HG03565 (cell line): ENCODE results near the gene TTC28.
"Not testable (repeated sequence)": the region's sequence is repeated elsewhere in the genome, so short reads cannot be mapped to it uniquely, and the experiment has no call there.

Experiments used
- ATAC-seq: cut with Tn5 transposase; IDR thresholded peaks from one replicate; pipeline ENCODE4 v1.9.1; 2021; ENCODE audit warnings: mild to moderate bottlenecking, moderate library complexity; ENCODE audit not compliant: unreplicated experiment

Gene TTC28

DNA sequence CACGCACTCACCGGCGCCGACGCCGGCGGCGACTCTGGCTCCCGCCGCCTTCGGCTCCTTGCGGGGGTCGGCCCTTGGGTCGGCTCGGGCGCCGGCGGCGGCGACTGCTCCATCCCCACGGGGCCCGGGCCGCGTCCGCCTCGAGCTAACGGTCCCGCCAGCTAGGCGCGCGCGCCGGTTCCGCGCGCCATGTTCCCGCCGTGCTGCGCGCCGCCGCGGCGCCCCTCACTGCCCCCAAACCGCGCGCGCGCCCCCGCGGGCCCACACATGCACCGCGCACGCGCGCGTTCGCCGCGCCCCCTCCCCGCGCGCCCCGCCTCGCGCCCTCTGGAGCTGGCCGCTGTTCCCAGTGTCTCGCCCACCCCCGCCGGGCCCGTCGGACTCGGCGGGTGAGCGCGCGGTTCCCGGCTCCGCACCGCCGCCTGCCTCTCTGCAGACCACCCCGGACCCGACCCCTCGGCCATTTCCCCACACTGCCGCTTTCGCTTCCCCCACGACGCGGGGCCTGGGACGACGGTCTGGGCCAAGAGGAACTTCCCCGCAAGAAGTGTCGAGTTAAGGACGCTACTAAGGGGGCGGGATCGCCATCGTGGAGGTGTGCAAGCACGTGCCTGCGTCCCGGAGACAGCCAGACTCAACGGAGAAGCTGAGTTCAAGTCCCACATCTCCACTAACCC, at the start of gene TTC28:
Gene TTC28 (minus strand): TSS at position 230 of the 677 bp plus-strand sequence. CDS start 117 bp downstream, at position 113.
- ATAC-seq: not testable (repeated sequence)

DNA sequence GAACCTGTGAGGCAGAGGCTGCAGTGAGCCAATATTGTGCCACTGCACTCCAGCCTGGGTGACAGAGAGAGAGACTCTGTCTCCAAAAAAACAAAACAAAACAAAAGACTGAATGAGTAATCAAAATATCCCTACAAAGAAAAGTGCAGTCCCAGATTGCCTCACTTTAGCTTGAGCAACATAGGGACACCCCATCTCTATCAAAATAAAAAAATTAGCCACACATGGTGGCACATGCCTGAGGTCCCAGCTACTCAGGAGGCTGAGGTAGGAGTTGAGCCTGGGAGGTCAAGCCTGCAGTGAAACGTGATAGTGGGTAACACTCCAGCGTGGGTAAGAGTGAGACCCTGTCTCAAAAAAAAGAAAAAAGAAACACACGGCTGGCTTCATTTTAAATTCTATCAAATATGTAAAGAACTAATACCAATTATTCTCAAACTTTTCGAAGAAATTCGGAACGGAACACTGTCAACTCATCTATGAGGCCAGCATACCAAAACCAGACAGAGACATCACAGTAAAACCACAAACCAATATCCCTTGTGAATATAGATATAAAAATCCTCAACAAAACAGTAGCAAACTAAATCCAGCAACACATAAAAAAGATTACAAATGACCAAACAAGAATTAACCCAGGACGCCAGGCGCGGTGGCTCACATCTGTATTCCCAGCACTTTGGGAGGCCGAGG, 49.1 kb upstream of the TTC28 start:
- no peak for ATAC-seq

DNA sequence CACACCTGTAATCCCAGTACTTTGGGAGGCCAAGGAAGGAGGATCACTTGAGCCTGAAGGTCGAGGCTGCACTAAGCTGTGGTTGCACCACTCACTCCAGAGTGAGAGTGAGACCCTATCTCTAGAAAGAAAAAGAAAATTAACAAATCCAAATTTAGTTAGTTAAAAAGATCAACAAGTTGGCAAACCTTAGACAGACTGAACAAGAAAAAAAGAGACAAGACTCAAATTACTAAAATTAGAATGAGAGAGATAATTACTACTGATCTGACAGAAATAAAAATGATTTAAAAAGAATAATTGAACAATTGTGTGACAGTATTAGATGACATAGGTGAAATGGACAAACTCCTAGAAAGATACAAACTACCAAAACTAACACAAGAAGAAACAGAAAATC, 48.4 kb upstream of the TTC28 start:
- no peak for ATAC-seq

DNA sequence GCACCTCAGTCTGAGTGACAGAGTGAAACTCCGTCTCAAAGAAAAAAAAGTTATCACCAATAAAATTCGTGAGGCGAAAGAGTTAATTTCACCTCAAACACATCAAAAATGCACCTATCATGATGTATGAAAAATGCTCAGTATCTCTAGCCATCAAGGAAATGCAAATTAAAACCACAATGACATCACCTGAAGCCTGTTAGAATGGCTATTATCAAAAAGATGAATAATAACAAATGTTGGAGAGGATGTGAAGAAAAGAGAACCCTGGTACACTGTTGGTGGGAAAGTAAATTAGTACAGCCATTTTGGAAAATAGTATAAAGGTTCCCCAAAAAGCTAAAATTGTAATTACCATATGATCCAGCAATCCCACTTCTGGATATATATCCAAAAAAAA, 38.4 kb upstream of the TTC28 start:
- ATAC-seq: no peak

DNA sequence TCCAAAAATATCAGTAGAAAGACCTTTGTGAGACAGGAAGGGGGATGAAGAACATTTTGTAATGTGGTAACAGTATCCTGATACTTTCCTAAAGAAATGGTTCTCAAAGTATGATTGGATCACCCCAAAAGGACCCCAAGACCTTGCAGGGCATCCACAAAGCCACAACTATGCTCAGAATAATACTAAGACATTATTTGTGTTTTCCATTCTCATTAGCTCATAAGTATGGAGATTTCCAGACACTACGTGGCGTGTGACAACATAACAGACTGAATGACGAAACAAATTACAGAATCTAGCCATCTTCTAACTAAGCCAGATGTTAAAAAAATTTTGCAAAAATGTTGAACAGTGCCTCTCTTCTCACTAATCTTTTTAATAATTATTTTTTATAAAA, 37.0 kb upstream of the TTC28 start:
- ATAC-seq: no peak

DNA sequence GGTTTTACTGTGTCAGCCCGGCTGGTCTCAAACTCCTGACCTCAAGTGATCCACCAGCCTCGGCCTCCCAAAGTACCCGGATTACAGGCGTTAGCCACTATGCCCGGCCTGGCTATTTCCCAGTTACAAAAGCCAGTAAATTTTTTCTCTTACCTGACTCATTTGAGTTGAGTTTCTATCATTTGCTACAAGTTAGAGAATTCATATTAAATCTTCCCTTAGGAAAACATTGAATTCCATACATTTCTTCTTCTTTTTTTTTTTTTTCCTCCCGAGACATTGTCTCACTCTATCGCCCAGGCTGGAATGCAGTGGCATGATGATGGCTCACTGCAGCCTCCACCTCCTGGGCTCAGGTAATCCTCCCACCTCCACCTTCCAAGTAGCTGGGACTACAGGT, 36.0 kb upstream of the TTC28 start:
- no peak for ATAC-seq

DNA sequence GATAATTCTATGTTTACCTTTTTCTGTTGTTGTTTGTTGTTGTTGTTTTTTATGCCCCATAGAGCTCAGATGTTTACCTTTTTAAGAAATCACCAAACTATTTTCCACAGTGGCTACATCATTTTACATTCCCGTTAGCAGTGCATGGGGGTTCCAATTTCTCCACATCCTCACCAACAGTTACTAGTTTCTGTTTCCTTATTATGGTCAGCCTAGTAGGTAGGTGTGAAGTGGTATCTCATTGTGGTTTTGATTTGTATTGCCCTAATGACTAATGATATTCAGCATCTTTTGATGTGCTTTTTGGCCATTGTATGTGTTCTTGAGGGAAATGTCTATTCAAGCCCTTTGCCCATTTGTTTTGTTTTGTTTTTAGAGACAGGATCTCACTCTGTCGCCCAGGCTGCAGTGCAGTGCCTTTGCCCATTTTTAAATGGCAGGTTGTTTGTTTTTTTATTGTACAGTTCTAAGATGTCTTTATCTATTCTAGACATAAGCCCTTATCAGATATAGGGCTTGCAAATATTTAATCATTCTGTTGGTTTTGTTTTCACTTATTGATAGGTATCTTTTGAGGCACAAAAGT, 34.5 kb upstream of the TTC28 start:
- ATAC-seq: no peak

DNA sequence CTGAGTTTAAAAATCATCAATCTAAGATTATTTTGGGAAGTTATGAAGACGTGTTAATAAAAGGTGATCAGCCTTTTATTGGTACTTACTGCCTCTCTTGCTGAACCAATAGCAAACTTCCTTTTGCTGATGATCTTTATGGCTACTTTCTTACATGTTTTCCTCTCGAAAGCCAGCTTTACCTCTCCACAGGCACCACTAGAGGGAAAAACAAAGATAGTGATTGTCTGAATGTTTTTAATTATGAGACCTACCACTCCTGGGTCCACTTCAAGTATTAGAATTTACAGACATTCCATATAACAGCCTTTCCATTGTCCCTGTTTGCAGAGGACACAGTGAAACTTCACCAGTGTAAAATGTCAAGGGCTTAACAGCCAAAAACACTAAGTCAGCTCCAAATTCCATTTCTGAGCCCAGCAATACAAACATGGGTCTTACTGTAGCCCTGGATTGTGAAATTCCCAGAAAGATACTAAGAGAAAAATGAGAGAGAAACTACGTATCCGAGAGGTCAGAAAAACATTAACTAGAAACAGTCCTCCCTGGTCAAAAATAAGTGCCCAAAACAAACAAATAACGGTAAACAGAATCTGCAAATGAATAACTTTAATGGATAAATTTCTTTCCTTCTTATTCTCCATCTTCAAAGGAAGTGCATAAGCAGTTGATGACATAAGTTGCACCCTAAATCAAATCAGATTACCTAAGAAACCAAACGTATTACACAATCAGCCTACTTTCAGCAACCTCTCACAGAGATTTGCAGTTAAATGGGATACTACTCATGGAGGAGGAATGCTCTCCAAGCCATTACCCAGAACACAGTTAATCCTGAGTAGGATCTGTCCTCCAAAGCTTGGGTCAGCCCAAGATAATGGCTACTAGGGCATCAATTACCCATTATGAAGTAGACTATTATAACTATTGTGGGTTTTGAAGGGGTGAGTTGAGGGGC, 32.5 kb upstream of the TTC28 start:
- ATAC-seq: no peak

DNA sequence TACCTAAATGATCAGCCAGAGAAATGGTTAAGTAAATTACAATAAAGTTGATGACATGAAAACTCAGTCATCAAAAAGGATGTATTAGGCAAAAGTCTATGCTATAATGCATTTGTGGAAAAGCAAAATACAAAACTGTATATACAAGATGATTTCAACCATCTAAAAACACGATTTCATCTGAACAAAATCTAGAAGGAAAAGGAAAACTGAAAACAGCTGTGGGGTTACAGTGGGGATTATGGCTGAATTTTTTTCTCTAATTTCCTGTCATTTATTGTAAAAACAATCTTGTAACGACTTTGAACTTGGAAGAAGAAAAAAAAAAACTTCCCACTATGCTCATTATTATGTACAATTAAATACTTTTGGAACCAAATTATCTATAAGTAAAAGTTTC, 31.7 kb upstream of the TTC28 start:
- no peak for ATAC-seq

DNA sequence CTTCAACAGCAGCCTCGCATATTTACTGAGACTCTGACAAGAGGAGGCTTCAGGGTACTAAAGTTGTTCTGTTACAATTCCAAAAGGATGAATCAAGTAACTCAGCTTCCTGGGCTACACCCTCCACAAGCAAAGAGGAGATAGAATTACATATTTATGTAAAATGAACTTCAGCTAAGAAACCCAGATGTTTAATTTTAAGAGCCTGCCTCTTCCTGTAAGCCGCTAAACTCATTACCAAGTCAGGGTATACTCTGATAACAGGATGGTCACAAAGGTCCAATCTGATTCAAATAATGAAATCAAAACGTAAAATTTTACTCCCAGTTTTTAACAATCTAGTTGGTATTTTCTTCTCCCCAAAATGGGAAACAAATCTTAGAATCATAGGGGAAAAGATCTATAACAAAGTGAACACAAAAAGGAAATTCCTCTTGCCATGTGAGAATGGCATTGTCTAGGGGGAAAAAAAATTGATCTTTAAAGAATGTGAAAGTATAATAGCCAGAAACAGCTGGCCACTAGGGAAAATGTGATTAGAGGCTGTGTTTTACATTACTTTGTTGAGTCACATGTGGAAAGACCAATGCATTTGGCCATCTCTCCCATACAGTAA, 31.0 kb upstream of the TTC28 start:
- ATAC-seq: no peak

DNA sequence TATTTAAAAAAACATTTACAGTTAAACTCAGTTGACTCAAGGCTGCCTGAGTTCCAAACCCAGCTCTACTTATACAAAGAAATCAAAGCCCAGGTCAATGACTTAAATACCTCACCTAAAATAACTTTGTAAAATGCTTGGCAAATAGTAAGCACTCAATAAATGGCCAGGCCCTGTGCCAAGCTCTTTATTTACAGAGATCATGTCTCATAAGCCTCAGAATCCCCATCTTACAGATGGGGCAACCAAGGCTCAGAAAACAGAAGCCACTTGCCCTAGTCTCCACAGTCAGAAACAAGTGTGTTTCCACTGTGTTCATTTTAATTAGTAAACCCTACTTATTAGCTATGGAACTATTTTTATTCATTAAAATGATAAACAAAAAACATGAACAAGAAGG, 30.5 kb upstream of the TTC28 start:
- ATAC-seq: no peak

DNA sequence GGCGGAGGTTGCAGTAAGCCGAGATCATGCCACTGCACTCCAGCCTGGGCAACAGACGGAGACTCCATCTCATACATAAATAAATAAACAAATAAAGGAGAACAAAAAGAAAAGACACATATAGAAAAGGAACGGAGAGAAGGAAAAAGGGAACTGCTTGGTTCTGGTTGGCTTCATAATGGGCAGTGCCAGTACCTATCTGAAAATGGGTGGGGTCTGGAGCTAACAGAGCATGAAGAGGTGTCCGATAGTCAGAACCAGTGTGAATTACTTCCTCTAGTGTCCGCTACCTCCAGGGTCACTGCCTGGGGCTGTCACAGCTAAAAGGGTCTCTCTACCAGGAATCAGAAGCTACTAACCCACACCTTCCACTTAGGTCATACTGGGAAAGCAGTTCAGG, 27.2 kb upstream of the TTC28 start:
- ATAC-seq: no peak

DNA sequence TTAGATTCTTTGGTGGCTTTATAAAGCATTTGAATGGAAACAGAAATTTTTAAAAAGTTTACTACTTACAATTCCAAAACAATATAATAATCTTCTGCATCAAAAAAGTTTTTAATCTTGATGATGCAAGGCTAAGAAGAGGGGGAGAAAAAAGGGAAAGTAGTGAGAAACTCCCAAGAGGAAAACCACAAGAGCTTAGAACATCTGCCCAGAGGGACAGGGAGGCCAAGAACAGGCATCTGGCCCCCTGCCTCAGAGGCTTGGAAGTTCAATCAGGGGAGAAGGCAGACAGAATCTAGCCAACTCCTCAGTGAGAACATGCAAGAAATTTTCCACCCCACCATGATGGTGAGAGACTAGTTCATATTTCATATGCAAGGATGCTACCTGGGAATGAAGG, 23.8 kb upstream of the TTC28 start:
- ATAC-seq: no peak

DNA sequence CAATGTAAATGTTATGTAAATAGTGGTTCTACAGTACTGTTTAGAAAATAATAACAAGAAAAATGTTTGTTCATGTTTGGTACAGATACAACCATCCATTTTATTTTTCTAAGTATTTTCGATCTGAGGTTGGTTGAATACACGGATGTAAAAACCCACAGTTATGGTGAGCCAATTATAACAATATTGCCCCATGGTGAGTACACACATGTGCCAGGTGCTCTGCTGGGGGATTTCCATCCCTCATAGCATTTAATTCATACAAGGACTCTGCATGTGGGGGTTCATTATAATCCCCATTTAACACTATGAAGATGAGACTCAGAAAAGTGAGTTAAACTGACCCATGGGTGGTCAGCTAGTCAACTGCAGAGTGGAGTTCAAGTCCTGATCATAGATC, 23.3 kb upstream of the TTC28 start:
- ATAC-seq: no peak

DNA sequence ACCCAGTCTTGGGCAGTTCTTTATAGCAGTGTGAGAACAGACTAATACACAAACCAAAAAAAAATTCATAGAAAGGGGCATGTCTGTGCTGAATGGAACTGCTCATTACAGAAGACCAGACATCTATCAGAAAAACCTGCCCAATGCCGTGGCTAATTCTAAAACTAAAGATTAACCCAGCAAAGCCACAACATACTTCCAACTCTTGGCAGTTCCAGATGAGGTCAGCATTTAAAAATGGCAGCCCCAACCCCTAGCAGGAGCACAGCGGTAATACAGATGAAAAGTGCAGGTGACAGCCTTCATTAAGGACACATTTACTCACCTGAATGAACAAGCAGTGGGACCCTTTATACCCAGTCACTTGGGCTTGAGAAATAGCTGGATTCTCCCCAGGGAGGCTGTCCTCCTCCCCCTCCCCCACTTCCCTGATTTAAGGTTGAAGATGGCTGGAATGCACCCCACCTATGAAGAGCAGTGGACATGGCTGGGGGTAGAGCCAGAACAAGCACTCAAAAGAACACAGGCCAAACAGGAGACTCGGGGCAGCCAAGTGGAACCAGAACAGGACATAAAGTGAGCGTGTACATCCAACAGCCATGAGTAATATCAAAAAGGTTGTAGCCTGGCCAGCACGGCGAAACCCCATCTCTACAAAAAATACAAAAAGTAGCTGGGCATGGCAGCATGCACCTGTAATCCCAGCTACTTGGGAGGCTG, 13.6 kb upstream of the TTC28 start:
- ATAC-seq: not testable (repeated sequence)

DNA sequence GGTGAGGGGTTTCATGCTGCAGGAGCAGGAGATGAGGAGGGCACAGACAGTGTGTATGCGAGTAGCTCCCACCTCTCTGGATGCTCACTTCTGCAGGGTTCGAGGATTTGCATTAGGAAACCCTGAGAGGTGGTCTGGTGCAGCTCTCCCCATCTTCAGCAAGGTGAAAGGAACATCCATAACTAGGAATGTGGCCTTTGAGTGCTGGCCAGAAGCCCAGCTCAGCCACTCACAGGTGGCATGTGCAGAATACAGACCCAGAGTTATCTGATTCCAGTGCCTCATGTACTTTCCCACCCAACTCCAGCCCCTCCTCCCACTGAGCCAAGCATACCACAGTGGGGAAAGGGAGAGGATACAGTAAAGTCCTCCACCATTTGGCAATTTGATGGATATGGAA, 10.2 kb upstream of the TTC28 start:
- not testable (repeated sequence) for ATAC-seq

DNA sequence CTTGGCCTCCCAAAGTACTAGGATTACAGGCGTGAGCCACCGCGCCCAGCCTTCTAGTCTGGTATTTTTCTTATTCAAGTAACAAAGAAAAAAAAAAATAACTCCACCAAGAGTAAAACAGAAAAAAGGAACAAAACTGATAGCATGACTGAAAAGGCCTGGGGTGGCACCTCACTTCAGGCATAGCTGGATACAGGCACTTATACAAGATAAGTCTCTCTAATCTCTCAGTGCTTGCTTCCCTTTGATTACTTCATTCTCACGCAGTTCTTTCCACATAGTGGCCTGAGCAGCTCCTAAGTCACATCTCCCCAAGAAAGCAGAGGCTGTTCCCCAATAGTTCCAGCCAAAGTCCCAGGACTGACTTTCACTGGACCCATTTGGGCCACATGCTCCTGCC, 3.3 kb upstream of the TTC28 start:
- not testable (repeated sequence) for ATAC-seq

DNA sequence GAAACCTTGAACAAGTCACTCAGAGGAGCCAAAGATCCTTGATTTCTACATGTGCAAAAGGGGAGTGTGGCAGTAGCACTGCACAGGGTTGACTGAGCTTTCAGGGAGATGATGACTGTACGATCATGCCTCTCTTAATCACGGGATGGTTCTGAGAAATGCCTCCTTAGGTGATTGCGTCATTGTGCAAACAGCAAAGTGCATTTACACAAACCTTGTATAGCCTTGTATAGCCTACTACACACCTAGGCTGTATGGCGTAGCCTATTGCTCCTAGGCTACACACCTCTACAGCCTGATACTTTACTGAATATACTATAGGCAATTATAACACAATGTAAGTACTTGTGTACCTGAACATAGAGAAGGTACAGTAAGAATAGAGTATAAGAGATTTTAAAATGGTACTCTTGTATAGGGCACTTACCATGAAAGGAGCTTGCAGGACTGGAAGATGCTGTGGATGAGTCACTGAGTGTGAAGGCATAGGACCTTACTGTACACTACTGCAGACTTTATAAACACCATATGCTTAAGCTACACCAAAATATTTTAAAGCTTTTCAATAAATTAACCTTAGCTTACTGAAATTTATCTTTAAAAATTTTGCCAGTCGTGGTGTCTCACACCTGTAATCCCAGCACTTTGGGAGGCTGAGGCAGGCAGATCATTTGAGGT, 1.3 kb upstream of the TTC28 start:
- ATAC-seq: not testable (repeated sequence)

DNA sequence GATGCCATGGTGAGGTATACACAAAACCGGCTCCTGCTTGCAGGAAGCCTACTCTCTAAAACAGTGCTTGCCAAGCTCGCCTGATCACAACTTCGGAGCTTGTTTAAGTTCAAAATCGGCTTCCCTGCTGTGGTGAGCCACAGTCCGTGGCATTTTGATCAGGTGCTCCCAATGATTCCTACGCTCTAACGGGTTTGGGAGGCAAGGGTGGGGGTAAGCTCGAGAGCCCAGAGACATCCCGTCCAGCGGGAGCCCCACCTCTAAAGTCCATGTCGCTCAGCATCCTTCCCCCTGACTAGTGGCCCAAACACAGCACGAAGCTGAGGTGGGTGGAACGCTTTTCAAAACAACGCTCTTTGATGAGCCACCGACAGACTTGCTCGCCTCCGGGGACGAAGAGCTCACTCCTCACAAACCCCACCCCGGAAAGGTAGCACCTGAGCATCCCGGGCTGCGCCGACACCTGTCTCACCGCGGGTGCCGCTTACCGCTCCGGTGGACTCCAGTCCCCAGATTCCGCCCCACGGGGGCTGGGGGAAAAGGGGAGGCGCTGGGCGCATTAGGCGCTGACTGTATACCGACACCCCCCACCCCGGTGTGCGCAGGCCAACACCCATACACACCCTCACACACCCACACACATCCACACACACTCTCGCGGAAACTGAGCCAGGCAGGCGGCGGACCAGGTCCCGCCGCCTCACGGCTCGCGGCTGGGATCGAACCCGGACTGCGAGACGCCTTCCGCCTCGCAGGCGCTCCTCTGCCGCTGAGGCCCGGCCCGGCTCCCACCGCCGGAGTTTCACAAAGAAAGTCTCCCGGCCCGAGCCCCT, 646 bp downstream of the TTC28 start:
- not testable (repeated sequence) for ATAC-seq
